NCI-H2196 (cell line): ENCODE data around the gene PMPCB.
A peak's percentile ranks its signal among the peaks of the same experiment; 100 is the strongest.

Experiments used
- DNase-seq: peaks from one replicate; lab custom pipeline; 2025; ENCODE audit not compliant: unreplicated experiment; lab: John Stamatoyannopoulos, UW

The PMPCB gene

DNA sequence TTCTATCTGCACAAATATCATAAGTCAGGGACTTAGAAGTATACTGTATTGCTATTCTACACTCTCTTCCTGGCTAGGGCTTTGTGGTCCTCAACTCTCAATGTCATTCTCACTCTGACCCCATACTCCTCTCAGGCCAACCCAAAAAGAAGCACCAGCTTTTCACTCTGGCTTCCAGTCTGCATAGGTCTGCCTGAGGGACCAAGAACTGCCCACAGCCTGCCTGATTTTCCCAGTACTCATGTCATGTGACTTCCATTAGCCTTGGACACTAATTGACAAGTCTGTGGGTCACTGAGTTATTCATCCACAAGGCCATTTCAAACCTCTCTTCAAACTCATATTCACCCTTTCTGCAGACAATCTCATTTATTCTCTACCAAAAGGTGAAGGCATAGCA is 19.8 kb downstream of the PMPCB start:
- DNase-seq = no peak

DNA sequence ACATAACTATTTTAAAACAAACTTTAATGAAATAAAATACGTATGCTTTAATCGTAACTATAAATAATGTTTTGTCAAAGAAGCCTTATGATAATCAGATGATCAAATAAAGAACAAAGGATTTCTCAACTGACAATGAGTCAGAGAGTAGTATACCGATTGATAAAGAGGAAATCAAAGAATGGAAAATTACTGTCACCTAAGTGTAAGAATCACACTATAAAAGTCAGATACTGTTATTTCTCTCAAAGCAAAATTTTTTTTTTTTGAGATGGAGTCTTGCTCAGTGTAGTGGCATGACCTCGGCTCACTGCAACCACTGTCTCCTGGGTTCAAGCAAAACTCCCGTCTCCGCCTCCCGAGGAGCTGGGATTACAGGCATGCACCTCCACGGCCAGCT is 28.5 kb downstream of the PMPCB start:
- no peak for DNase-seq

DNA sequence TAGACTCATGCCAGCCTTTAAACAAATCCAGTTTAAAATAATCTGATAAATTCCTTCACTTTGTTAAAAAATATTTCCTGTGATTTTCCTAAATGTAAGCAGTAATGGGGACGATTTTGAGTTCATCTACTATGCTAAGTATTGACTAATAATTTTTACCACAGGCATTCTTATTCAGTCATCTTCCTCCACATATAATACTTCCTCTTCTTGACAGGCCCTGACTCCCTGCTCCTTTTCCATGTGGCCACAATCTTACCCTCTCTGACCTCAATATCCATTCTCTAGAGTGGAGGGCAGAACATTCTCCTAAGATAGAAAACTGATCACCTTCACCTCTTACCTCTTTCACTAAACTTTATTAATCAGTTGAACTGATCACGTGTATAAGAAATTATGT is 39.5 kb downstream of the PMPCB start:
- DNase-seq = no peak

DNA sequence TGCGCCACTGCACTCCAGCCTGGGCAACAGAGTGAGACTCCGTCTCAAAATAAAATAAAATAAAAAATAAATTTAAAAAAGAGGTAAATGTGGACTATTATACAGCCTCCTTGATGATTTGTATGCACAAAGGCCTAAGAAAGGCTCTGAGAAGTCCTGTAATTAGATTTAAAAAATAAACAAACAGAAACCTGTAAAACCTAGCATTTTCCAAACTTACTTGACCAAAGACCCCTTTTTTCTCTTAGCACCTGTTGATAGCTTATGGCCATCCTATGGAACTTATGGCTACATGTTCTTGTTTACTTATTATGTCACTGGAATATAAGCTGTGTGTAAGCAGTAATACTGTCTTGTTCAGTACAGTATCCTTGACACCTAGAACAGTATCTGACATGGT is 41.6 kb downstream of the PMPCB start:
- DNase-seq = no peak

DNA sequence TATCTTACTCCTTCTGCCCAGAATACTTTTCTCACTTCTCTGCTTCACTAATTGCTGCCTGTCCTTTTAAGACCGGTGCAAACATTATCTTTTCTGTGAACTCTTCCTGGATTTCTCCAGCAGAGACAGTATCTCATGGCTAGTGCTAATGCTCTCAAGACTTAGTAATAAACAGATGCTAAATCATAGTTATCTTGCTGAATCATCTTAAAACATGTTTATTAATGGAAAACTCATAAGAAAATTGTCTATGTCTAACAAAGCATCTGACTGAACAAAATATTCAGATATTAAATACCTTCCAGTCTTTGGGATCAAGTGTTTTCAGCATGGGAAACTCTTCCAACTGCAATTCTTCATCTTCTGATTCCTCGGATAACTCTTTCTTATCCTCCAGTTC is 44.2 kb downstream of the PMPCB start:
- DNase-seq = no peak

DNA sequence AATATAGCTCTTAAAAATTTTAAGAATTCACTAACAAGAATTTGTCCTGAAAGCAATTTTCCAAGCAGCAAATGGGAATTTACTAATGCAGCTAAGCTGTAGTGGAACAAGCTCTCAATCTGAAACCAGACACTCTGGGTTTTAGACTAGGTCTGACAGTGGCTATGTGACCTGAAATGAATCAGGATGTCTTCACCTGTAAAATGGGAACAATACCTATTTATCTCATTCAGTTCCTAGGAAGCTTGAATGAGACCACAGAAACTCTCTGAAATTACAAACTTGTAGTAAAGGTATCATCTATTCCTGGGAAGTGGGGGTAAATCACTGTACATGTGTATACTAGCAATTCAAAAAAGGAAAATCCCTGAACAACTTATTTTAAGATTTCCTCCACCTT is 46.1 kb downstream of the PMPCB start:
- no peak for DNase-seq

DNA sequence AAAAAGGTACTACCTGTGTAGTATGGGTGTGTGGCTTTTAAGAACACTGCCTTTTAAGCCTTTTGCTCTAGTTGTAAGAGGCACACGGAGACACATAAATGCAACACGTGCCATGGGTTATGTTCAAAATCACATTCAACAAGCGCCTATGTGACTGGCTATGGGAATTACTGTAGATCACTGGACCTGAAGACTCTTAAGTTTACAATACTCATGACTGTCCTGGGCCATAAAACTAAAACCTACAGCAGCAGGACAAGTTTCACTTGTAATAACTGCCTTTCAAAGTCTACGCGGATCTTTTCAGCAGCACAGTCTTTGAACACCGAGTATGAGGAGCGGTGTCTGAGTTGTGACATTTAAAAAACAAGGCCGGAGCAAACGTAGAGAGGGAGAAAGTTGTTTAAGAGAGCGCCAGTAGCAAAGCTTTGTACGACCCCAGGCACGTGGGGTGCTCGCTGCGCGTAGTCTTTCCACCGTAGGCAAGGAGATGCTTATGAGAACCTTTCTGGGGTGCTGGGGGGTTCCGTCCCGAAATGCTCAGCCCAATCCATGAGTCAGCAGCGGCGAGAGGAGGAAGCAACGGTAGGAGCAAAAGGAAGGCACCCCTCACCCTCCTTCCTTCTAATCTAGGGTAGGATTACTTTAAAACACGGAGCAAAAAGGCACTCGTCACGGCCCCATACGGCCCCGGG is 46.7 kb downstream of the PMPCB start:
- DNase-seq = no peak

DNA sequence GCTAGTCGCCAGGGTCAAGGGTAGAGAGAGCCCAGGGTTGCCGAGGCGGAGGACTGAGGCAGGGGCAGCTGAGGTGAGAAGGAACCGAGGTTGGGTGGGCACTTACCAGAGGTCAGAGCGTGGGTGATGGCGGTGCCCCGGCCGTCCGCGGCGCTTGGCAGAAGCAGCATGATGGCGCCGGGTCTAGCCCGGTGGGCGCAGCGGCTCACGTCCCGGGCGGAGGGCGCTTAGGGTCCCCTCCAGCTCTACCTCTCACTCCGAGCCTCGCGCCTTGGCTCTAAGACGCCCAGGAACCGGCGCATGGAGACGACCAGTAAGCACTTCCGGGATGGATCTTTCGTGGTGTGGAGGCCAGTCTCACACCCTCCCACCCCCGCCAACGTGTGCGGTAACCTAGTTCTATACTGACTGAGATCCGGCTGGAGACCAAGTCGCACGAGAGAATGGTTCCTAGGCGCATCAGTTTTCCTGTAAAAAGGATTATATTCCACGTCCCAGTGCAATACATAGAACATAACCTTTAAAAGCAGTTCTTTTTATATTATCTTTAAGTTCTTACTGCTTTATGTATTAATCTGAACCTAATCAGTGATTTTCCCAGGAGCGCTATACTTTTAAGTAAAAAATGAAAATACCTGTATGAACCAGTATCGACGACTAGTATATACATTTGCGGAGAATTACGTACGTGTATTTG is 47.4 kb downstream of the PMPCB start, which contains the start of gene DNAJC2:
Gene DNAJC2, minus strand, starts transcription at position 315 of the 697 bp plus-strand sequence. Its CDS starts 145 bp downstream, at position 170.
- peak; percentile 91 for DNase-seq

DNA sequence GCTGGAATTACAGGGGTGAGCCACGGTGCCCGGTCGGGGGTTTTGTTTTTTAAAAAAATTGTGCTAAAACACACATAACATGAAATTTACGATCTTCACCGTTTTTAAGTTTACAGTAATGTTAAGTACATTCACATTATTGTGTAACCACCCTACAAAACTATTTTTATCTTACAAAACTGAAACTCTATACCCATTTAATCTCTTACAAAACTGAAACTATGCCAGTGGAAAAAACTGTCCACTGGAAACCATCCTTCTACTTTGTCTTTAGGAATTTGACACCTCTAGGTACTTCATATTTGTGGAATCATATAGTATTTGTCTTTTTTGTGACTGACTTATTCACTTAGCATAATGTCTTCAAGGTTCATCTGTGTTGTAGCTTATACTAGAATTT is 49.2 kb downstream of the PMPCB start:
- DNase-seq = no peak

DNA sequence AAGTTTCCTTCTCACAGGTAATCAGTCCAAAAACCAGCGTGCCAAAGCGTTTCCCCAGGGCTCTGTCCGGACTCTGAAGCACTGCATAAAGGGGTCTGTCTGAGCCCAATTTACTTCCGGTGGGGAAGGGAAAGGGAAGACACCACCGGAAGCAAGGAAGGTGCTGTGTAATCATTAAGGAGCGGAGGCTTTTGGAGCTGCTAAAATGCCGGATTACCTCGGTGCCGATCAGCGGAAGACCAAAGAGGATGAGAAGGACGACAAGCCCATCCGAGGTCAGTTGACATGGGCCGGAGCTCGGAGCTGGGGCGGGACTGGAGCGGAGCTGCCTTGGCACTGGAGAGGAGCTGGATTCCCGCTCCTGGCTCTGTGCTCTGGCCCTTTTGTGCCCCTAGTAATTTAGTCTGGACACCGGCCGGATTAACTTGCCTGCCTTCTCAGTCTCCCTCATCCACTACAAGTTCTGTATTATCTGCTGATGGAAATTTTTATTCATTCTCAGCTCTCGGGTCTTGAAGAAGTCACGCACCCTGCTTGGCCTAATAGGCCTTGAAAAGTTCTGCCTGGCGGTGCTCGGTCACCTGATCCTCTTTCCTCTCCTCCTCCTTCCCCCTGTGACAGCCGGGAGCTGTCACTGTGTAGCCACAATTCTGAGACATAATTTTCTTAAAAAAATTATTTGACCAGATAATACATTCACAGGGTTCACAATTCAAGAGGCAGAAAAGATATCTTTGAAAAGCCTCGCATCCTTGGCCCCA is 50.5 kb downstream of the PMPCB start, which contains the start of gene PSMC2:
Gene PSMC2, plus strand, starts transcription at position 137 of the 761 bp plus-strand sequence. Its CDS starts 69 bp downstream, at position 206.
- peak; percentile 88 for DNase-seq

DNA sequence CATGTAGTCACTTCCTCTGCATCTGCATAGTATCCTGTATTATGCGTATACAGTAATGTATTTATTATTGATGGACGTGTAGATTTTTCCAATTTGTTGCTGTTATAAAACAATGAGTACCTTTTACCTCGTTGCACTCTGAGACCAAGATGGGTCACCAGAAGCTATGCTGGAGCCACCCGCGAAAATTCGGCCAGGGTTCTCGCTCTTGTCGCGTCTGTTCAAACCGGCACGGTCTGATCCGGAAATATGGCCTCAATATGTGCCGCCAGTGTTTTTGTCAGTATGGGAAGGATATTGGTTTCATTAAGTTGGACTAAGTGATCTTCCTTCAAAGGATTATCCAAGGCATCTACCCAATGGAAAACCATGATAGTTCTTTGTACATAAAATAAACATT is 51.2 kb downstream of the PMPCB start:
- DNase-seq = no peak

DNA sequence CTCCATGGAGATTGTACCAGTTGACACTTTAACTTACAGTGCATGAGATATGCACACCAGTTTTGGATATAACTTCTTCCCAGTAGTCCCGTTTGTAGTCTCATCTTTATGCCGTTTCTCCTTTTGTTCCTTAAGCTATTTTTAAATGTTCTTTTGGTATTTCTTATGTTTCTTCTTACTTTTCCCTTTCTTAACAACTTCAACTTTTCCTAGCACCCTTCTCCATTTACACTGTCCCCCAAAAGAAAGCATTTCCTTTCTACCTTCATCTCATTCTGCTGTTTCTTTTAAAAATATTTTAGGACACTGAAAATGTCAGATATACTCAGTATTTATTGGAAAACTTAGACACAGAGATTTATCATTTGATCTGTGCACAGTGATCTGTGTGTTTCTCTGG is 51.7 kb downstream of the PMPCB start:
- no peak for DNase-seq

DNA sequence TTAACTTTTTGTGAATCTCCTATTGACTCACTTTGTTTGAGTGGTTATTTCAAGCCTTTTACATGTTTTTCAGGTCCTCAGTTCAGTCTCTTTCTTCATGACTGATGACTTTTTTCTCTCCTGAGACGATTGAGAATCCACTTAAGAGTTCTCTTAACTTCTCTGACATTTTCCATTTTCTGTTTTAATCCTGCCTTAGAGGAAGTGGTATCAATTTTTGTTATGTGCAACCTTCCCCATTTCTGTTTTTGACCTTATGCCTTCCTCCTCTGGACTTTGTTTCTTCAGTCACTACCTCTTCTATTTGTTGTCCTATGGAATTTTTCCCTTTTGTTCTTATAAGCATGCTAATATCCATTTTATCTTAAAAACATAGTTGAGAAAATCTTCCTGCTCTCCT is 52.6 kb downstream of the PMPCB start:
- no peak for DNase-seq
